ENCODE measurements around the gene PDLIM5. TPM values are rescaled to one million over a fixed set of nuclear protein-coding genes. Genes with fewer than 3 reads are reported as not detected.

PDLIM5 gene
- total and polyA plus RNA-seq, 2 of the 8 experiments (the other 6 are each of a cell fraction or from before 2014, with no cell fraction given), result 37.3 to 62.1 TPM

DNA sequence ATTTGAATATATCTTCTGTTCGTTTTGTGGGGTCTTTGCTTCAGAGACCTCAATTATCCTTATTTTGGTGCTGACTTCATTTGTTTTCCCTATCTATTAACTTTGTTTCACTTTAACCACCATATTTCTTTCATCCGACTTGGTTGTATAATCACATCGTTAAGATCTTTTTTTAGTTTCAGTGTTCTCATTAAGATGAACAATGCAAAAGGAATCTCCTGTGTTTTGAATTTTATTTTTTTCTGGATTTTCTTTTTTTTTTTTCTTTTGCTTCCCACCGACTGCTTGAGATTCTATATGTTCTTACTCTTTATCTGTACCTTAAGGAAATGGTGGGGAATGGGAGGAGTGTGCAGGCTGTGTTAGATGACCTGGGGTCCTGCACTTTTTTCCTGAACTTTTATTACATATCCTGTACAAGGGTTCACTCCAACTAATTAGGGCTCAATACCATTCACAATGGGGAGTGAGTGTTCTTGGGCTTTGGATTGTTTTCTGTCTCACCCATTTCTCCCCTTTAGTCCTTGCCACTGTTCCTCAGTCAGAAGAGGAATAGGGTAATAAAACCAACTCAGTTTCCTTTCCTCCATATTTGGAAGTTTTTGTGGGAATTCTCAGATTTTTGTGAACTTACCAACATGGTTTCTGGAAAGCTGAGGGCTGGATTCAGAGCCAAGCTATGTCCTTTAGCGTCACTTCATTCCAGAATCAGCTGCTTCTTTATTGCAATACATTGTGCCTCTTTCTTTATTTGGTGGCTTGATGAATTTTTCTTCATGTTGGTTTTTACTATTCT lies 262.8 kb downstream of the PDLIM5 start:
- ChIA-PET CTCF (ENCODE audit: partially characterized antibody) (interaction anchor here (1.0 to 1.3 kb wide), 2 partner anchors 16 to 93 kb away, joined by 3 read pairs; no protein-coding TSS in a partner anchor), POLR2A (ENCODE audit: partially characterized antibody) (no interaction called here)
- FAIRE-seq, result no peak
- TF ChIP-seq, protein P1, sequence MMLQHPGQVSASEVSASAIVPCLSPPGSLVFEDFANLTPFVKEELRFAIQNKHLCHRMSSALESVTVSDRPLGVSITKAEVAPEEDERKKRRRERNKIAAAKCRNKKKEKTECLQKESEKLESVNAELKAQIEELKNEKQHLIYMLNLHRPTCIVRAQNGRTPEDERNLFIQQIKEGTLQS (IDR thresholded peaks at IDR 0.05; ENCODE audit: insufficient read depth, low read depth, low read length), result no peak

More for the DNA sequence above, 262.8 kb downstream of the PDLIM5 start:
- H2BK15ac ChIP-seq (ENCODE audit: low read length), result no peak overlapping the region
- H3K23me2 ChIP-seq (ENCODE audit: low read depth, low read length), result no peaks in the 10 kb centered on the region
- no peak for DNase-seq (ENCODE audit: low read depth in 1 of 2, low spot score in 2 of 2)
- H3K4me3 ChIP-seq (ENCODE audit: extremely low read depth in 1 of 4, insufficient read depth in 2 of 4, low read depth in 3 of 4, low read length in 4 of 4), result no peak overlapping the region
- H4K8ac ChIP-seq (ENCODE audit: extremely low read depth, insufficient read depth, low read length), result no peak overlapping the region
- 93% methylated on average over 4 of the region's 5 CpGs; no CpG with 5 or more reads in 1 of the 2 experiments for WGBS, 2 experiments (ENCODE audit: extremely low coverage in 1 of 2, insufficient coverage in 1 of 2, insufficient read length in 1 of 2, insufficient replicate concordance in 2 of 2, low coverage in 1 of 2, low lambda C conversion rate in 2 of 2, missing lambda C conversion rate in 1 of 2)
- no peaks in the 10 kb centered on the region for H3K79me1 ChIP-seq (ENCODE audit: low read depth, low read length)
- no peak overlapping the region for H4K5ac ChIP-seq (ENCODE audit: insufficient read length, low read depth, low read length)
- H3K18ac ChIP-seq (ENCODE audit: extremely low read depth, low read length), result no peak overlapping the region
- no peak overlapping the region for H2BK12ac ChIP-seq (ENCODE audit: low read depth, low read length)
- peaks cover 0 to 3% (median 0%) of the 10 kb centered on the region in 4 experiments; a peak in 1 of 7 replicates for H3K4me1 ChIP-seq (replicated peaks in 1 of 4; ENCODE audit: control insufficient read depth in 3 of 4, insufficient read depth in 4 of 4, low read length in 3 of 4)
- no peaks in the 10 kb centered on the region for H4K20me1 ChIP-seq (replicated peaks in 1 of 2; ENCODE audit: control insufficient read depth in 1 of 2, insufficient read depth in 2 of 2, low read length in 2 of 2)
- no peak overlapping the region for H3K14ac ChIP-seq (ENCODE audit: insufficient read length)
- no peaks in the 10 kb centered on the region for H3K27me3 ChIP-seq (replicated peaks in 1 of 4; ENCODE audit: control insufficient read depth in 3 of 4, extremely low read depth in 1 of 4, insufficient read depth in 3 of 4, low read length in 3 of 4)
- H3K23ac ChIP-seq (ENCODE audit: insufficient read length), result no peak overlapping the region
- H3K9ac ChIP-seq (replicated peaks in 1 of 4; ENCODE audit: extremely low read depth in 1 of 4, low read depth in 3 of 4, low read length in 3 of 4), result no peak overlapping the region
- H2BK120ac ChIP-seq (replicated peaks; ENCODE audit: low read depth, low read length), result no peak overlapping the region
- no peaks in the 10 kb centered on the region for H3K36me3 ChIP-seq (ENCODE audit: control insufficient read depth in 2 of 4, insufficient read depth in 4 of 4, low read length in 3 of 4)
- H3K9me3 ChIP-seq (ENCODE audit: insufficient read depth in 2 of 2, low read depth in 1 of 2, low read length in 1 of 2), result no peaks in the 10 kb centered on the region
- no peak overlapping the region for H2BK20ac ChIP-seq (ENCODE audit: low read length)
- no peak overlapping the region for H3K4ac ChIP-seq (replicated peaks; ENCODE audit: insufficient read length, low read depth, low read length)
- no peak overlapping the region for H4K91ac ChIP-seq (replicated peaks; ENCODE audit: insufficient read length, low read length)
- H3K56ac ChIP-seq (replicated peaks; ENCODE audit: insufficient read length, low read depth, low read length), result no peak overlapping the region
- H3K27ac ChIP-seq (ENCODE audit: low read depth, low read length), result no peak overlapping the region
- H3K79me2 ChIP-seq (ENCODE audit: control insufficient read depth in 1 of 2, insufficient read depth in 2 of 2, low read length in 2 of 2), result no peaks in the 10 kb centered on the region
- H2AFZ ChIP-seq (ENCODE audit: low read length), result no peak overlapping the region
- H3K4me2 ChIP-seq (ENCODE audit: insufficient read depth in 1 of 2, low read depth in 2 of 2, low read length in 2 of 2), result no peak overlapping the region
- H2BK5ac ChIP-seq (ENCODE audit: low read depth, low read length), result no peak overlapping the region
- no peak overlapping the region for H2AK5ac ChIP-seq (ENCODE audit: low read depth, low read length)

All from H1 (cell line).